Heart right ventricle (tissue), 16 donors: ENCODE results near the gene DOCK4. TPM values are rescaled to one million over a fixed set of nuclear protein-coding genes. Genes with fewer than 3 reads are reported as not detected.

Experiments used
- ATAC-seq, 8 donors: fragments of 200-7000 bp; cut with Tn5 transposase; one replicate each; pipeline ENCODE4 v1.9.1; 2020; ENCODE audit warnings: mild to moderate bottlenecking in 8 of 8, moderate library complexity in 8 of 8, moderate number of reproducible peaks in 1 of 8
- DNase-seq, 2 donors: peaks; one replicate each; pipeline ENCODE4 v3.0.0-alpha.2; 2020
- H3K27ac ChIP-seq, 10 donors: fragments of 200-600 bp; sonication (generic) in 2 of 10; one replicate each; pipeline versions ENCODE4 v1.5.0 to v1.8.0; 2020 to 2022; ENCODE audit warnings: mild to moderate bottlenecking in 3 of 10
- H3K27me3 ChIP-seq, 7 donors: fragments of 200-600 bp; one replicate each; pipeline ENCODE4 v1.8.0; 2021 to 2022; ENCODE audit warnings: mild to moderate bottlenecking in 2 of 7
- H3K36me3 ChIP-seq, 9 donors: fragments of 200-600 bp; sonication (generic) in 1 of 9; one replicate each; pipeline versions ENCODE4 v1.5.0 to v1.8.0; 2020 to 2022; ENCODE audit warnings: mild to moderate bottlenecking in 2 of 9
- H3K4me1 ChIP-seq, 9 donors: fragments of 200-600 bp; sonication (generic) in 1 of 9; one replicate each; pipeline versions ENCODE4 v1.5.0 to v1.8.0; 2020 to 2022; ENCODE audit warnings: mild to moderate bottlenecking in 4 of 9
- H3K4me3 ChIP-seq, 10 donors: fragments of 200-600 bp; sonication (generic) in 2 of 10; one replicate each; pipeline versions ENCODE4 v1.5.0 to v1.8.0; 2020 to 2022; ENCODE audit warnings: mild to moderate bottlenecking in 7 of 10, moderate library complexity in 2 of 10
- H3K9me3 ChIP-seq, 11 donors: fragments of 200-600 bp in 10 of 11; sonication (generic) in 2 of 11; one replicate each; pipeline versions ENCODE4 v1.5.0 to v1.8.0; 2013 to 2022; ENCODE audit warnings: mild to moderate bottlenecking in 2 of 11, control low read depth in 1 of 11, moderate library complexity in 1 of 11
- WGBS, 2 donors: extraction: QIAGEN DNeasy Blood & Tissue Kit; methylation state at CpG; one replicate each; pipeline ENCODE4 v1.1.7; 2013; ENCODE audit warnings: inconsistent platforms in 1 of 2; 5-methylcytosine and 5-hydroxymethylcytosine counted together
- intact Hi-C, 10 donors: fragments of 100-400 bp; cut with DNase I; formaldehyde crosslinking; loops; one replicate each; pipeline versions ENCODE4 v1.11.1 to v1.14.2; 2022
- polyA plus RNA-seq, 2 donors: library from polyadenylated mRNA; stranded (reverse); fragments of 200-250 nt; gene quantifications; one replicate each; pipeline ENCODE4 v1.2.3, GENCODE V29; 2013
- total RNA-seq, 10 donors: library from RNA; stranded (reverse); fragmentation: NEBNext Ultra II Directional in 3 of 10; extraction: Animal tissue kit (Norgen Biotek cat#: 25700) in 3 of 10; gene quantifications; one replicate each; pipeline versions ENCODE4 v1.2.1 to v1.2.4, GENCODE V29; 2021 to 2023
- TF ChIP-seq, protein P1 (sequence below), 9 donors: fragments of 200-600 bp; sonication (generic) in 2 of 9; IDR thresholded peaks; one replicate each; pipeline versions ENCODE4 v1.5.0 to v1.8.0; 2021 to 2022; ENCODE audit warnings: antibody characterized with exemption in 9 of 9, mild to moderate bottlenecking in 5 of 9, moderate library complexity in 1 of 9
- donor health status: Arrhythmogenic right ventricular cardiomyopathy.
- donor health status: ischemic (EF 13 %, LVEDD 7.1; RV severe dilation, severe dysfunction).
- donor health status: healthy with polysubstance abuse.
- donor health status: DM: no; HTN: yes; CAD: no.
- donor health status: DM: no; HTN: no; CAD: no.
- donor health status: ischemic (EF 25% LVEDD 6.9; RV normal size, moderate dysfunction).
- donor health status: ischemic (EF 25% LVEDD 5.7; RV mildly dilated, moderate dysfunction).
- donor health status: healthy.
- donor health status: DM: yes; HTN: yes; CAD: no.
- donor health status: Ischemic cardiomyopathy.
- donor health status: ischemic (EF 35%, LVEDD 5.7; RV mildly dilated, moderate dysfunction).
- donor health status: nonischemic (EF 11% LVEDD 7.7; RV severe dilation, severe dysfunction).
- donor health status: DM: yes; HTN: yes; CAD: no.
- donor health status: PGD.
- donor health status: ischemic (EF 29% LVEDD 5.4; RV normal size, mild dysfunction).
- donor health status: nonischemic (EF 23%, LVEDD 6.1; RV moderate dilation, normal function).

DOCK4 gene
- total and polyA plus RNA-seq, 12 donors: 2.6 to 26.8 (median 14.7) TPM

DNA sequence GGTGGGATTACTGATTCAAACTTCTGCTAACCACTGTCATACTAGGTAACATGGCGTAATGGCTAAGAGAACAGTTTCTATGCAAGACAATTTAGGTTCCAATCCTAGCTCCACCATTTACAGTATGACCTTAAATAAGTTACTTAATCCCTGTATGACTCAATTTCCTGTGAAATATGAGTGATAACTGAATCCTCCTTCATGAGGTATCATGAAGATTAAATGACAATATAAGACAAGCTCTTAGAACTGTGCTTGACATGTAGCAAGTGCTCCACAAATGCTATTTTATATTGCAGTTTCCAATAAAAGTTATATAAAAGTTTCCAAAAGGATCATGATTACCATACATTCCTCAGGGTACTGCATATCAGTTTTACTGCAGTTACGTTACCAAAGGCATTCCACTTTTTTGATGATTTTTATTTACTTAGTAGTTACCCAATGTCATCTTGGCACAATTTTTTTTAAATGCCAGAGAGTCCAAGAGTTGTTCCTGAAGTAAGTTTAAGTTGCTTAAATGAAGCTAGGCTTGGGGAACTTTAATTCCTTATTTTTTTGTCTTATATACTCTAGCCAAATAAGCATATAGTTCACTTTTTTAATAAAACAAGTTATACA is 7.1 kb downstream of the DOCK4 start:
- 97 to 98% methylated on average over 2 of the region's 2 CpGs for WGBS, 2 donors
- DNase-seq: no peak
- Histone ChIP-seq H3K9me3 (peaks cover 0 to under 1% (median 0%) of the 10 kb centered on the region in 11 donors), H3K4me3 (no peak overlapping the region), H3K27ac (no peak overlapping the region), H3K4me1 (peaks cover 0 to 47% (median 19%) of the 10 kb centered on the region in 9 donors), H3K36me3 (no peaks in the 10 kb centered on the region), H3K27me3 (peaks cover 0 to 10% (median 0%) of the 10 kb centered on the region in 7 donors)
- TF ChIP-seq, protein P1, sequence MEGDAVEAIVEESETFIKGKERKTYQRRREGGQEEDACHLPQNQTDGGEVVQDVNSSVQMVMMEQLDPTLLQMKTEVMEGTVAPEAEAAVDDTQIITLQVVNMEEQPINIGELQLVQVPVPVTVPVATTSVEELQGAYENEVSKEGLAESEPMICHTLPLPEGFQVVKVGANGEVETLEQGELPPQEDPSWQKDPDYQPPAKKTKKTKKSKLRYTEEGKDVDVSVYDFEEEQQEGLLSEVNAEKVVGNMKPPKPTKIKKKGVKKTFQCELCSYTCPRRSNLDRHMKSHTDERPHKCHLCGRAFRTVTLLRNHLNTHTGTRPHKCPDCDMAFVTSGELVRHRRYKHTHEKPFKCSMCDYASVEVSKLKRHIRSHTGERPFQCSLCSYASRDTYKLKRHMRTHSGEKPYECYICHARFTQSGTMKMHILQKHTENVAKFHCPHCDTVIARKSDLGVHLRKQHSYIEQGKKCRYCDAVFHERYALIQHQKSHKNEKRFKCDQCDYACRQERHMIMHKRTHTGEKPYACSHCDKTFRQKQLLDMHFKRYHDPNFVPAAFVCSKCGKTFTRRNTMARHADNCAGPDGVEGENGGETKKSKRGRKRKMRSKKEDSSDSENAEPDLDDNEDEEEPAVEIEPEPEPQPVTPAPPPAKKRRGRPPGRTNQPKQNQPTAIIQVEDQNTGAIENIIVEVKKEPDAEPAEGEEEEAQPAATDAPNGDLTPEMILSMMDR (IDR thresholded peaks at IDR 0.05): no peak
- no peak for ATAC-seq
- intact Hi-C loops: loop anchor here in 2 of 10 donors (10.0 kb wide), 2 partner anchors 114 to 214 kb away; no protein-coding TSS in a partner anchor

DNA sequence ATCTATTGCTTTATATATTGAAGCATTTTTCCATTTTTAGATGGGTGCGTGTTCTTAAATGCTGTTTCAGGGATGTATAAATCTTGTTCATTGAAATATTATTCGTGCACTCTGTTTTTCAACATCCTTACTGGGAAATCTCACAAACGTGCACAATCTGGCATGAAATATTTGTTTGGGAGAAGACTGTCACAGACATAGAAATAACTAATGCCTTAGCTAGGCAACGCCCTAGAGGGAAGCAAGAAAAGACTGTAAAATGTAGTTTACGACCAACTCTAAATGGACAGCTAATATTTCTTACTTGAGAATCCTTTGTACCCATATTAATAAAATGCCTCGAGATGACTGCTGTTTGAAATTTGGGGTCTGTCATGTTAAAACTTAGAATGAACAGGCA is 8.9 kb downstream of the DOCK4 start:
- intact Hi-C loops: loop anchor here in 3 of 10 donors (2.0 to 10.0 kb wide), 3 partner anchors 57 to 213 kb away; no protein-coding TSS in a partner anchor
- TF ChIP-seq, protein P1 (IDR thresholded peaks at IDR 0.05): no peak
- no peak overlapping the region for H3K27ac ChIP-seq
- 89 to 95% methylated on average over 6 of the region's 6 CpGs for WGBS, 2 donors
- DNase-seq: no peak
- no peaks in the 10 kb centered on the region for H3K36me3 ChIP-seq
- no peak overlapping the region for H3K4me3 ChIP-seq
- H3K9me3 ChIP-seq: peaks cover 0 to 9% (median 0%) of the 10 kb centered on the region in 11 donors
- peaks cover 0 to 6% (median 0%) of the 10 kb centered on the region in 7 donors for H3K27me3 ChIP-seq
- peaks cover 0 to 38% (median 7%) of the 10 kb centered on the region in 9 donors for H3K4me1 ChIP-seq
- no peak for ATAC-seq

DNA sequence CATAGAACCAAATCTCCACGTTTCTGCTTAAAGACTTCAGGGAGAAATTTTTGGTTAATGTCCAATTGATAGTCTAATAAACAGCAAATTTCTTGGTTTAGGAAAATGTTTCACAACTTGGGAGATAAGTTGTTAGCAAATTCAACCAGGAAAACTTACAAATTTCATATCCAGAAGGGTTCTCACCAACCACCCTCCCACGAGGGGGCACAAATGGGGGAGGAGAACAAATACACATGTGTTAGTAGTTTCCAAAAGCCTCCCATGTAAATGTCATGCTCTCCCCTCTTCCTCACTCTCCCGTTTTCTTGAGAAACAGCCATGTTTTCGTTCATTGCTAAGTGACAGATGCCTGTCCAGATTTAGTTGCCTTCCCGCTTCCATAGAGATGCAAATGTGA is 10.5 kb downstream of the DOCK4 start:
- DNase-seq (no peak), ATAC-seq (peak in 1 of 8 donors; percentile 28)
- Histone ChIP-seq H3K27me3 (no peaks in the 10 kb centered on the region), H3K4me1 (peaks cover 0 to 39% (median 7%) of the 10 kb centered on the region in 9 donors), H3K9me3 (peaks cover 0 to 9% (median 0%) of the 10 kb centered on the region in 11 donors), H3K4me3 (no peak overlapping the region), H3K36me3 (no peaks in the 10 kb centered on the region), H3K27ac (no peak overlapping the region)
- WGBS, 2 donors: 73 to 78% methylated on average over 5 of the region's 5 CpGs
- TF ChIP-seq, protein P1 (IDR thresholded peaks at IDR 0.05): no peak
- intact Hi-C loops: loop anchor here in 3 of 10 donors (2.0 to 10.0 kb wide), 3 partner anchors 55 to 211 kb away; no protein-coding TSS in a partner anchor

DNA sequence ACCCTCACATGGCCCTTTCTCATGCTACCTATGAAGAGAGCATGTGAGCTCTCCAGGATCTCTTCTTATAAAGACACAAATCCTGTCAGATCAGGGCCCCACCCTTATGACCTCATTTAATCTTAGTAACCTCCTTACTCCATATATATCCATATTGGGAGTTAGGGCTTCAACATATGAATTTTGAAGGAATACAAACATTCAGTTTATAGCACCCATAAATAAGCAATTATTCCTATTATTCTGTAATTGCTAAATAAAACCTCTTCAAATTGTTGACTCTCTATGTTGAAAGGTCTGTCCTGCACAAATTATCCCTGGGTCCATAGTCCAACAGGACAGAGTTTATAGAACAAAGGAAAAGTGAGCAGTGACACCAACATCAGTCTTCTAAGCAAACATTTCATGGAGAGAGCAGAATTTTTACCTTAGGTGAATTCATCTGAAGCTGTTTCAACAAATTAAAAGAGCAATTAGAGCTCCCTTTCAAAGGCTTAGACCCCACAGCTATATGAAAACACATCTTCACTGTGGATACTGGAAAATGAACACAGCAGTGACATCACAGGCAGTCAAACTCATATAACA is 12.2 kb downstream of the DOCK4 start:
- Histone ChIP-seq H3K4me1 (peaks cover 0 to 36% (median 7%) of the 10 kb centered on the region in 9 donors), H3K9me3 (peaks cover 0 to 9% (median 0%) of the 10 kb centered on the region in 11 donors), H3K4me3 (no peak overlapping the region), H3K27ac (peak overlapping the region in 1 of 10 donors; percentile 48), H3K36me3 (no peaks in the 10 kb centered on the region), H3K27me3 (no peaks in the 10 kb centered on the region)
- DNase-seq (no peak), ATAC-seq (no peak)
- intact Hi-C loops: loop anchor here in 2 of 10 donors (10.0 kb wide), 2 partner anchors 109 to 209 kb away; no protein-coding TSS in a partner anchor
- TF ChIP-seq, protein P1 (IDR thresholded peaks at IDR 0.05): no peak
